Measurements from ENCODE around the gene PIK3C2A.

- TF ChIP-seq POLR2A (IDR thresholded peaks at IDR 0.05) = no peak
- TF ChIP-seq, protein P1, sequence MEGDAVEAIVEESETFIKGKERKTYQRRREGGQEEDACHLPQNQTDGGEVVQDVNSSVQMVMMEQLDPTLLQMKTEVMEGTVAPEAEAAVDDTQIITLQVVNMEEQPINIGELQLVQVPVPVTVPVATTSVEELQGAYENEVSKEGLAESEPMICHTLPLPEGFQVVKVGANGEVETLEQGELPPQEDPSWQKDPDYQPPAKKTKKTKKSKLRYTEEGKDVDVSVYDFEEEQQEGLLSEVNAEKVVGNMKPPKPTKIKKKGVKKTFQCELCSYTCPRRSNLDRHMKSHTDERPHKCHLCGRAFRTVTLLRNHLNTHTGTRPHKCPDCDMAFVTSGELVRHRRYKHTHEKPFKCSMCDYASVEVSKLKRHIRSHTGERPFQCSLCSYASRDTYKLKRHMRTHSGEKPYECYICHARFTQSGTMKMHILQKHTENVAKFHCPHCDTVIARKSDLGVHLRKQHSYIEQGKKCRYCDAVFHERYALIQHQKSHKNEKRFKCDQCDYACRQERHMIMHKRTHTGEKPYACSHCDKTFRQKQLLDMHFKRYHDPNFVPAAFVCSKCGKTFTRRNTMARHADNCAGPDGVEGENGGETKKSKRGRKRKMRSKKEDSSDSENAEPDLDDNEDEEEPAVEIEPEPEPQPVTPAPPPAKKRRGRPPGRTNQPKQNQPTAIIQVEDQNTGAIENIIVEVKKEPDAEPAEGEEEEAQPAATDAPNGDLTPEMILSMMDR (IDR thresholded peaks at IDR 0.05) = no peak
These were observed 2.1 kb upstream of the PIK3C2A start for GRCh38 chr11:17209939-17210245.
